ENCODE results near the gene HEPHL1.

HEPHL1 gene

DNA sequence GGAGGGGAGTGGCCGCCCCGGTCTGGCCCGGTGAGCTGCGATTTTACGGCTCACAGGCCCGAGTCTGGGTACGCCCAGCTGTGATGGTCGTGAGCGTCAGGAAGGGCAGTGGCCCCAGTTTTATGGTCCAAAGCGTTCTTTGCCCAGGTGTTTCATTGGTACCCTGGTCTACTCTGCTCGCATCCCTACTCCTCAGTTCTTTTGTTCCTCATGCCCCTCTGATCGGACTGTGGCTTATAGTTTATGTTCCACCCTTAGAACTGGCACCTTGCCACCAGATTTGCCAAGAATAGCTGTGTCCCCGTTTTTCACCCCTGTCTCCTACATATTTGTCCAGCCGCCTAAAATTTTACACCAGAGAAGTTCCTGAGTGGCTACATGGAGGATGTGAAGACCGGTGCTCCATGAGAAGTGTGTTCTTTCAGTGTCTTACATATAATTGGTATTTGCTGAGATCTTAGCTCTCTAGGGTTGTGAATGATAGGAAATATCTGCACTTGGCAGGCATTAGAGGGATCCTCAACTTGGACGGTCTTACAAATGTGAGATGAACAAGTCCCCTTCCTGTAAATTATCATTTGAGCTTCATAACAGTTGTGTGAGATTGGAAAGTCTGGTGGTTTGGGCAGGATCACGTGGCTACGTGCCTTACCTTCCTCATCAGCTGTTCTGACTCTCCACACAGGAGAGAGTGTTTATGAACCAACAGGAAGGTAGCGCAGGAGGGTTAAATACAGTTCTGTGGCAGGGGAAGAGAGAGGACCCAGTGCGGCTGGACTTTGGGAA lies 108.6 kb downstream of the HEPHL1 start:
- no peak for DNase-seq (ENCODE audit: low read depth)

- peak; percentile 81 for DNase-seq (ENCODE audit: low read depth)
Measured at GRCh38 chr11:94130298-94131046, 109.3 kb downstream of the HEPHL1 start.

GRCh38 chr11:94131047-94131717 lies 110.0 kb downstream of the HEPHL1 start:
- no peak for DNase-seq (ENCODE audit: low read depth)

DNA sequence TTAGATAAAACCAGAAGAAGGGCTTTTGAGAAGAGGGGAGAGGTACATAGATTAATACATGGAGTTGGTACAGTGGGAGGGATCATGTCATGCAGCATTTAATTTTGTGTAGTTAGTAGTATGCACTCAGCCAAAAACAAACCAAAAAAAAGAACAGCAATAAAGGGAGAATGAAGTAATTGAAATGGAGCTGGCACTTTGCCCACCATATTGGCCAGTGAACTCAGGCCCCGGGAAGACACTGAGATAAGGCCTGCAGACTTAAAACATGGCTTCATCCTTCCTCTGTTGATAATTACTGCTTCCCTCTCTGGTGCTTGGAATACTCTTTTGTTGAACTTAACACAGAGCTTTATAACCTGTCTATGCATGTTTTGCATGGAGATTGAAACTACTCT lies 110.6 kb downstream of the HEPHL1 start:
- no peak for DNase-seq (ENCODE audit: low read depth)

DNA sequence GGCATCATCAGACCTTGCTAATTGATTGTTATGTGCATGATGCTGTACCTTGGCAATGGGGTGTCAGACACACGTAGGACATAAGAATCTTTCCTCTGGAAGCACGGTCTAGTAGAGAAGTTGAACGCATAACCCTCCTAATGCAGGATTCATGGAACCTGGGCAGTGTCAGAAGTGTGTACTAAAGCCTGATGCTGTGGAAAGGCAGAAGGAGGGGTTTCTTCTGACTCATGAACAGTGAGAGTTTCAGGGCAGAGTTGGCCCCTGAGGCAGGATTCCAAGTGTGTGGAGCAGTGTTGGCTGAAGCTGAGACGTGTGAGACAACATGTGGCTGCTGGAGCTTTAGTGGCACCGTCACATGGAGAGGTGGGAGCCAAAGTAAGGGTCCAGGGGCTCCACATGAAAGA lies 111.0 kb downstream of the HEPHL1 start:
- peak; percentile 71 for DNase-seq (ENCODE audit: low read depth)

DNA sequence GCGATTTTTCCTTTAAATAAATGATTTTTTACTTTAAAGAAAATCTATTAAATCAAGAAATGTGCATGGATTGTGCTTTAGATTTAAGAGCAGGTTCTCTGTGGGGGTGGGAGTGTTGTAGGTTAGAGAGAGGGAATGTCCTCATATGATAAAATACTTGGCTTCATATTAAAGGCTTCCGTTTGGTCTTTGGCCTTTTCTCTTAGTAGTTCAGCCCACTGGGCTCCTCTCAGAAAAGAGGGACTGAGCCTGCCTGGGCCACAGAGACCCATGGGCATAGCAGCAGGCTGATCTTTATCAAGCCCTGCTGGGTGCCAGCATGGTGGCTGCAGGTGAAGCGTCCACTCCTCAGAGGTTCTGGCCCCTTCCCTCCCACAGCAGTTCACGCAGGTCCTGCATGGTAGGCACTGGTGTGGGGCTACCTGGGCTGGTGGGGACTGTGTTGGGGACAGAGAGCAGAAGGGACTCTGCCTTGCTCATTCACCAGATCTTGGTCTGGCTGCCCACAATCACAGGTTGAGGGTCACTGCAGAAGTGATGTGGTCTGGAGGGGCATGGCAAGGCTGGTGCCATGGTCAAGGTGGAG lies 111.8 kb downstream of the HEPHL1 start:
- no peak for DNase-seq (ENCODE audit: low read depth)

- DNase-seq (ENCODE audit: low read depth): no peak
Measured at GRCh38 chr11:94133752-94134151, 112.6 kb downstream of the HEPHL1 start.

DNA sequence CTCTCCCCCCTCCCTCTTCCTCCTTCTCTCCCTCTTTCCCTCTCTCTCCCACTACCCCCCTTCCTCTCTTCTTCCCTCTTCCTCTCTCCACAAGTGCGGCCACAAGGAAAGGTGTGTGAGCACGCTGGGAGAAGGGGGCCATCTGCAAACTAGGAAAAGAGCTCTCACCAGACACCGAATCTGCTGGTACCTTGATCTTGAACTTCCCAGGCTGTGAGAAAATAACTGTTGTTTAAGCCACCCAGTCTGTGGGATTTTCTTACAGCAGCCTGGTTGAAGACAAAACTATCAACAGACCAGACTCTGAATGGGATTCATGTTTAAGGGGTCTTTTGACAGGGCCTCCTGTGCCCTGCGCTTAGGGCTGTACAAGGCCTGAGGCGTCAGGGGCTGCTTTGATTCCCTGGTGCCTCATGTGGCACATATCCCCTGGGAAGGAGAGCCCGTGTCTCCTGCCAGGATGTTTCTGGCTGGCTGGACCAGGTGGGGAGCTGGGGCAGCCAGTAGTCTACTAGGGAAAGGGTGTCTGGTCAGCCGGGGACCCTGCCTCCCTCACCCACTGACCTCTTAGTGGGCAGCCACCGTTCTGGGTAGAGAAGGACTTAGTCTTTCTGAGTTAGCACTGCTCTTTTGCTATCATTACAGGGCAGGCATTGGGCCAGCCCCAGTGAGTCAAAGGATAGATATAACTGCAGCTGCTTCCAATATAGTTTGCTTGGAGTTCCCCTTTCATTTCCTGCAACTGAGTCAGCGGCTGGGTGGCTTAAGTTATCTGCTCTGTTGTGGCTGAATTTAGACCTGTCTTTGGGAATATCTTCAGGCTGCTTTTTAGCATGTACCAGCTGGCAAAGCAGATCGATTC lies 113.7 kb downstream of the HEPHL1 start:
- peak; percentile 82 for DNase-seq (ENCODE audit: low read depth)

GRCh38 chr11:94139416-94139815 lies 118.3 kb downstream of the HEPHL1 start:
- no peak for DNase-seq (ENCODE audit: low read depth)

DNA sequence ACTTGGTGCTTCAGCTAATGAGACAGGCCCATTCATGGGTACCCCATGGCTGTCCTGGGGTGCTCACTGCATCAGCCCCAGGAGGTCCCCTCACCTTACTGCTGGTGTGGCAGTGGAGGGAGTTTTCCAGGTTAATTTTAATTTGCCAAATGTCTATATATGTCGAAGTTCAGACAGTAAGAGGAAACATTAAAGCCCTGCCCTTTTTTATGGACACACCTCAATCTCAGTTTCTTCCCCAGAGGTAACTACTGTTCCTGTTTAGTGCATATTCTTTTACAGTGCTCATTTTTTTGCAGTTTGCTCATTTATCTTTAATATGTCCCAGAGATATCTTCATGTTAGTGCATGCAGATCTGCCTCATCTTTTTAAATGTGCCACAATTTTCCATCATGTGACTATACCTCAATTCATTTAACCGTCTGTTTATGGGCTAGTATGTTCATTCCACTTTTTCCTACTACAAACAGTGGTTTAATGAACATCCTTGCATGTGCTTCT lies 119.1 kb downstream of the HEPHL1 start:
- DNase-seq (ENCODE audit: low read depth): no peak

DNA sequence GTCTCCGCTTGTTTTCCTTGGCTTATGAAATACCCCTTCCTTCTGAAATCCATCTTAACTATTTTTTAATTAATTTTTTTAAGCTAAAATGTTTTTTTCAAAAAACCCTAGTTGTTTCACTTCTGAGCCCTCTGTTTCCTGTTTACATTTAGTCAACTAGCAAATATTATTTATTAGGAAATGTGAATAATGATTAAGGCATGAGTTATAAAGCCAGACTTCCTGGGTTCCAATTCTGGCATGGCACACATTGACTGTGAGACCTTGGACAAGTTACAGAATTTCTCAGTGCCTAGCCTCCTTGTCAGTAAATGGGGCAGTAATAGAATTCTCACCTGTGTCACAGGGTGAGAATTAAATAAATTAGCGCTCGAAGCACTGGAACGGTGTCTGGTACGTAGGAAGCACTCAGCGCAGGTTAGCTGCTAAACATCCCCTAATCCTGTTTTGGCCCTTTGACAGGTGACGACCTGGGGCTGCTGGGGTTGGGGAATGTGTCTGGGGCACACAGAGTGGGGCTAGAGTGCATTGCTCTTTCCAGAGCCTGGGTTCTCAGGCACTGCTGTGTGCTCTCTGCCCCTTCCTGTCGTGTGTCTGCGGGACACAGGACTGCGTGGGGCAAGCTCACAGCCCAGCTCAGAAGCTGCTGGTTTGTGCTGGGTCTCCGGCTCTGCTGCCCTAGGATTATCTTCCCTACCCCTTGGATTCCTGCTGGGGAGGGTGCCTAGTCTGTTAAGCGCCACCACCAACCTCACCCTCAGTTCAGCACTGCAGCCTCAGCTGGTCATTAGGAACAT lies 120.6 kb downstream of the HEPHL1 start:
- no peak for DNase-seq (ENCODE audit: low read depth)

- no peak for DNase-seq (ENCODE audit: low read depth)
Measured at GRCh38 chr11:94142308-94143281, 121.4 kb downstream of the HEPHL1 start.

GRCh38 chr11:94144216-94144615 lies 123.1 kb downstream of the HEPHL1 start:
- no peak for DNase-seq (ENCODE audit: low read depth)

GRCh38 chr11:94144664-94145063 lies 123.5 kb downstream of the HEPHL1 start:
- DNase-seq (ENCODE audit: low read depth): no peak

DNA sequence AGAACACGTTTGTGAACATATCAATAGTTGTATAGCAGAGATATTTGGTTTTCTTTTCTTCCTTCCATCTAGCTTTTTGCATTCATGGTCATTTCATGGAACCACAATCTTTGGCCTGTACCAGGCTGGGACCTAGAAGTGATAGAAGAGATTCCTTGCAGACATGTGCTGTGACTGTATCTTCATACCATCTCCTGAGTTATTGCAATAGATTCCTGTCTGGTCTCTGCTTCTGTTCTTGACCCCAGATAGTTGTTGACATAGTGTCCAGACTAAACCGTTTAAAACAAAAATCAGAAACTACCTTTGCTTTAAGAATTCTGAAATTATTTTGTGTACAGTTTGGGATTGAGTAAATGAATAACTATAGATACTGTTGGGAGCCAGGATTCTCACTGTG lies 124.3 kb downstream of the HEPHL1 start:
- DNase-seq (ENCODE audit: low read depth): no peak

GRCh38 chr11:94145916-94146315 lies 124.8 kb downstream of the HEPHL1 start:
- DNase-seq (ENCODE audit: low read depth): no peak

- no peak for DNase-seq (ENCODE audit: low read depth)
Measured at GRCh38 chr11:94147433-94147845, 126.3 kb downstream of the HEPHL1 start.

- DNase-seq (ENCODE audit: low read depth): no peak
Measured at GRCh38 chr11:94148189-94148588, 127.0 kb downstream of the HEPHL1 start.

GRCh38 chr11:94149431-94150017 lies 128.4 kb downstream of the HEPHL1 start:
- peak; percentile 69 for DNase-seq (ENCODE audit: low read depth)

Measured in fibroblast of the conjunctiva (primary cell).